Panc1 (cell line): ENCODE results near the gene CHST9. TPM values are rescaled to one million over a fixed set of nuclear protein-coding genes. Genes with fewer than 3 reads are reported as not detected.

Source experiments
- ATAC-seq: fragments of 200-7000 bp; cut with Tn5 transposase; 2 replicates; pipeline ENCODE4 v1.9.1; 2020; ENCODE audit warnings: mild to moderate bottlenecking, moderate library complexity
- BruUV-seq: library from RNA; stranded (reverse); fragments of 400-500 nt; replicated peaks from 2 replicates; lab custom pipeline; 2021; lab: Mats Ljungman, UMichigan
- CTCF ChIA-PET: fragments of 300-600 bp; sonication (Branson Sonifier 250); formaldehyde crosslinking; loops from one replicate; lab custom pipeline; 2022; ENCODE audit warnings: antibody characterized with exemption; lab: Charles Lee
- POLR2A ChIA-PET: fragments of 300-600 bp; sonication (Branson Sonifier 250); formaldehyde crosslinking; loops from one replicate; lab custom pipeline; 2022; ENCODE audit warnings: antibody characterized with exemption; lab: Charles Lee
- DNase-seq: peaks from one replicate; pipeline ENCODE4 v3.0.0-alpha.2; 2010; ENCODE audit warnings: low read depth, low spot score
- H3K27ac ChIP-seq: 2 replicates; pipeline ENCODE4 v1.5.1; 2011; ENCODE audit warnings: mild to moderate bottlenecking, low read length, inconsistent platforms
- H3K27me3 ChIP-seq: fragments of 200-500 bp; sonication (Bioruptor generic); 2 replicates; pipeline ENCODE4 v1.6.0; 2014; ENCODE audit warnings: low read length, inconsistent platforms; ENCODE audit not compliant: control insufficient read depth, insufficient read depth
- H3K36me3 ChIP-seq: fragments of 200-500 bp; sonication (Bioruptor generic); 2 replicates; pipeline ENCODE4 v1.5.1; 2014; ENCODE audit warnings: inconsistent platforms, mild to moderate bottlenecking, low read length, moderate library complexity; ENCODE audit not compliant: control insufficient read depth, insufficient read depth
- H3K4me1 ChIP-seq: 2 replicates; pipeline ENCODE4 v1.5.1; 2011; ENCODE audit warnings: inconsistent platforms, mild to moderate bottlenecking, low read length, moderate library complexity; ENCODE audit not compliant: control insufficient read depth, insufficient read depth
- H3K4me3 ChIP-seq, 2 experiments: 2 replicates each; pipeline ENCODE4 v1.5.1; 2011 to 2012; ENCODE audit warnings: low read depth in 2 of 2, low read length in 2 of 2, mild to moderate bottlenecking in 2 of 2, inconsistent platforms in 1 of 2, moderate library complexity in 1 of 2
- H3K9me3 ChIP-seq: fragments of 200-500 bp; sonication (Bioruptor generic); 2 replicates; pipeline ENCODE4 v1.5.1; 2014; ENCODE audit warnings: low read depth, mild to moderate bottlenecking, inconsistent platforms, low read length, moderate library complexity; ENCODE audit not compliant: control insufficient read depth, insufficient read depth
- POLR2AphosphoS5 ChIP-seq: IDR thresholded peaks from 2 replicates; pipeline ENCODE4 v1.6.1; 2012; ENCODE audit warnings: mild to moderate bottlenecking, low read depth, low read length, moderate library complexity
- SIN3A ChIP-seq: IDR thresholded peaks from 2 replicates; pipeline ENCODE4 v1.6.1; 2012; ENCODE audit warnings: low read depth, mild to moderate bottlenecking, low read length, moderate library complexity, borderline replicate concordance; ENCODE audit not compliant: insufficient read depth
- TCF7L2 ChIP-seq: IDR thresholded peaks from 2 replicates; pipeline ENCODE4 v1.6.1; 2011; ENCODE audit warnings: mild to moderate bottlenecking, low read depth, low read length, inconsistent platforms
- in situ Hi-C: cut with HindIII; loops from 2 replicates; pipeline ENCODE4 v1.10.0; 2016; ENCODE audit warnings: low sequenced_read_pairs, low pct_unique_long_range_greater_than_20kb
- intact Hi-C: fragments of 100-400 bp; cut with micrococcal nuclease; formaldehyde crosslinking; loops from one replicate; pipeline ENCODE4 v1.10.0; 2022; ENCODE audit not compliant: unreplicated experiment
- total RNA-seq: library from RNA; stranded (reverse); gene quantifications from one replicate; pipeline ENCODE4 v1.2.1, GENCODE V29; 2021; ENCODE audit not compliant: unreplicated experiment
- TF ChIP-seq, protein P1 (sequence below), 2 experiments: IDR thresholded peaks; 2 replicates each; pipeline ENCODE4 v1.6.1; 2011 to 2012; ENCODE audit warnings: low read depth in 2 of 2, control low read depth in 1 of 2, low read length in 1 of 2, mild to moderate bottlenecking in 1 of 2, moderate library complexity in 1 of 2; ENCODE audit not compliant: insufficient read depth in 1 of 2
- TF ChIP-seq, protein P2 (sequence below): fragments of 450-650 bp; IDR thresholded peaks from 2 replicates; pipeline ENCODE4 v1.5.1; 2017; ENCODE audit warnings: mild to moderate bottlenecking

Gene CHST9
- total RNA-seq, 1 experiment from 2014 or later: 0.05 TPM

DNA sequence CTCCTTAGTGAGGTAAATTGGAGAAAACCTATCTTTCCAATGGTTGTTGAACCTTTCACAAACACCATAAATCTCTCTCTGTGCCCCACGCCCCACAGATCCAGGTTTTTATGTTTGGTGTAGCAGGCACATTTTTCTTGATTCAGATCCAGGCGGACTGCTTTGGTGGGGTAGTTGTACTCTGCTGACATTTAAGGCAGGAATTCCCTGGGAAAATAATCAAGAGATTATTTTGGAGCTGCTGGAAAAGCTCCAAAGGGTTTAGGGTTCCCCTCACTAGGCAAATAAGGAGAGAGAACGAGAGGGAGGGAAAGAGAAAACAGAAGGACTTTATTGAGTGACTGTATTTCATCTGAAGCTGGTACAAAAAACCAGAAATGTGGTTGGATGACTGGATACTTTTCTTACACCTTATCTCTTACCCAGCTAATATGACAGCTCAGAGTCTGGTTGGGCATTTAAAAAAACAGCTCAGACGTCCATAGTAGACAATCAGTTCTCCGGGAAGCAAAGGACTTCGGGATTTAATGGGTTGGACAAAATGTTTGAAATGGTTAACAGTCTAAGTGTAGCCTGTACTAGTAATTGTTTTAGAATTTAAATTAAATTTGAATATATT, 316.0 kb downstream of the CHST9 start:
- ATAC-seq: no peak
- in situ Hi-C loops (no loop called here), intact Hi-C loops (no loop called here)
- Histone ChIP-seq H3K36me3 (no peaks in the 10 kb centered on the region), H3K4me1 (no peaks in the 10 kb centered on the region), H3K4me3 (no peak overlapping the region), H3K27ac (no peak overlapping the region), H3K9me3 (no peaks in the 10 kb centered on the region), H3K27me3 (peaks cover 20% of the 10 kb centered on the region)
- no peak for DNase-seq
- TF ChIP-seq POLR2AphosphoS5 (no peak), TCF7L2 (no peak), SIN3A (no peak)
- TF ChIP-seq, protein P1, sequence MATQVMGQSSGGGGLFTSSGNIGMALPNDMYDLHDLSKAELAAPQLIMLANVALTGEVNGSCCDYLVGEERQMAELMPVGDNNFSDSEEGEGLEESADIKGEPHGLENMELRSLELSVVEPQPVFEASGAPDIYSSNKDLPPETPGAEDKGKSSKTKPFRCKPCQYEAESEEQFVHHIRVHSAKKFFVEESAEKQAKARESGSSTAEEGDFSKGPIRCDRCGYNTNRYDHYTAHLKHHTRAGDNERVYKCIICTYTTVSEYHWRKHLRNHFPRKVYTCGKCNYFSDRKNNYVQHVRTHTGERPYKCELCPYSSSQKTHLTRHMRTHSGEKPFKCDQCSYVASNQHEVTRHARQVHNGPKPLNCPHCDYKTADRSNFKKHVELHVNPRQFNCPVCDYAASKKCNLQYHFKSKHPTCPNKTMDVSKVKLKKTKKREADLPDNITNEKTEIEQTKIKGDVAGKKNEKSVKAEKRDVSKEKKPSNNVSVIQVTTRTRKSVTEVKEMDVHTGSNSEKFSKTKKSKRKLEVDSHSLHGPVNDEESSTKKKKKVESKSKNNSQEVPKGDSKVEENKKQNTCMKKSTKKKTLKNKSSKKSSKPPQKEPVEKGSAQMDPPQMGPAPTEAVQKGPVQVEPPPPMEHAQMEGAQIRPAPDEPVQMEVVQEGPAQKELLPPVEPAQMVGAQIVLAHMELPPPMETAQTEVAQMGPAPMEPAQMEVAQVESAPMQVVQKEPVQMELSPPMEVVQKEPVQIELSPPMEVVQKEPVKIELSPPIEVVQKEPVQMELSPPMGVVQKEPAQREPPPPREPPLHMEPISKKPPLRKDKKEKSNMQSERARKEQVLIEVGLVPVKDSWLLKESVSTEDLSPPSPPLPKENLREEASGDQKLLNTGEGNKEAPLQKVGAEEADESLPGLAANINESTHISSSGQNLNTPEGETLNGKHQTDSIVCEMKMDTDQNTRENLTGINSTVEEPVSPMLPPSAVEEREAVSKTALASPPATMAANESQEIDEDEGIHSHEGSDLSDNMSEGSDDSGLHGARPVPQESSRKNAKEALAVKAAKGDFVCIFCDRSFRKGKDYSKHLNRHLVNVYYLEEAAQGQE (IDR thresholded peaks at IDR 0.05; ENCODE audit: insufficient read depth in 1 of 2, low read depth in 2 of 2, low read length in 1 of 2): no peak
- TF ChIP-seq, protein P2, sequence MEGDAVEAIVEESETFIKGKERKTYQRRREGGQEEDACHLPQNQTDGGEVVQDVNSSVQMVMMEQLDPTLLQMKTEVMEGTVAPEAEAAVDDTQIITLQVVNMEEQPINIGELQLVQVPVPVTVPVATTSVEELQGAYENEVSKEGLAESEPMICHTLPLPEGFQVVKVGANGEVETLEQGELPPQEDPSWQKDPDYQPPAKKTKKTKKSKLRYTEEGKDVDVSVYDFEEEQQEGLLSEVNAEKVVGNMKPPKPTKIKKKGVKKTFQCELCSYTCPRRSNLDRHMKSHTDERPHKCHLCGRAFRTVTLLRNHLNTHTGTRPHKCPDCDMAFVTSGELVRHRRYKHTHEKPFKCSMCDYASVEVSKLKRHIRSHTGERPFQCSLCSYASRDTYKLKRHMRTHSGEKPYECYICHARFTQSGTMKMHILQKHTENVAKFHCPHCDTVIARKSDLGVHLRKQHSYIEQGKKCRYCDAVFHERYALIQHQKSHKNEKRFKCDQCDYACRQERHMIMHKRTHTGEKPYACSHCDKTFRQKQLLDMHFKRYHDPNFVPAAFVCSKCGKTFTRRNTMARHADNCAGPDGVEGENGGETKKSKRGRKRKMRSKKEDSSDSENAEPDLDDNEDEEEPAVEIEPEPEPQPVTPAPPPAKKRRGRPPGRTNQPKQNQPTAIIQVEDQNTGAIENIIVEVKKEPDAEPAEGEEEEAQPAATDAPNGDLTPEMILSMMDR: no peak
- CTCF ChIA-PET: no interaction called here
- BruUV-seq: no TSS peak
- POLR2A ChIA-PET: no interaction called here

DNA sequence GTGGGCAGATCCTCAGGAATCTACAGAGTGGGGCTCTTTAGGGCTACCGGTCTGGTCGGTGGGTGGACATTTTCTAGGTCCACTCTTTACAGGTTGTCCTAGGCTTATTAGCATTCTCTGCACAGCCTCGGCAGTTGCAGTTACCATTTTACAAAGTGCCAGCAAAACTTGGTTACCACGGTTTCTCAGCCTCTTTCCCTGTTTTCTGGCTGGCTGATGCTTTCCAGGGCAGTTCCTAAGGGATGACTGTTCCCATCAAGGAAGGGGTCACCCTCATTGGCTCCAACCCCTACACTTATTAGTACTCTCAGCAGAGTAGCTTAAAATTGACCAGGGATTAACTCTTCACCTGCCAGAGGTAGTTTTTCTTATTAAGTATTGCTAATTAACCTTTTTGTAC, 317.6 kb downstream of the CHST9 start:
- Histone ChIP-seq H3K27ac (no peak overlapping the region), H3K4me3 (no peak overlapping the region), H3K36me3 (no peaks in the 10 kb centered on the region), H3K9me3 (no peaks in the 10 kb centered on the region), H3K4me1 (no peaks in the 10 kb centered on the region), H3K27me3 (peaks cover 22% of the 10 kb centered on the region)
- in situ Hi-C loops: no loop called here
- POLR2A ChIA-PET: no interaction called here
- no peak for ATAC-seq
- no peak for DNase-seq
- BruUV-seq: no TSS peak
- TF ChIP-seq, protein P1 (IDR thresholded peaks at IDR 0.05; ENCODE audit: insufficient read depth in 1 of 2, low read depth in 2 of 2, low read length in 1 of 2): no peak
- TF ChIP-seq TCF7L2: no peak
- CTCF ChIA-PET: interaction anchor here (0.6 kb wide), 1 partner anchor 409 kb away, joined by 3 read pairs; no protein-coding TSS in a partner anchor
- intact Hi-C loops: no loop called here
